Skeletal muscle cell (primary cell): ENCODE data around the gene CFAP74.
"Not testable (repeated sequence)": the region's sequence is repeated elsewhere in the genome, so short reads cannot be mapped to it uniquely, and the experiment has no call there.

ENCODE experiments used
- DNase-seq: peaks from one replicate; pipeline ENCODE4 v3.0.0-alpha.2; 2010; ENCODE audit warnings: low read depth
- H3K4me3 ChIP-seq: 2 replicates; pipeline ENCODE4 v1.5.1; 2011; ENCODE audit warnings: low read depth, mild to moderate bottlenecking, control low read depth, low read length, moderate library complexity

The CFAP74 gene

DNA sequence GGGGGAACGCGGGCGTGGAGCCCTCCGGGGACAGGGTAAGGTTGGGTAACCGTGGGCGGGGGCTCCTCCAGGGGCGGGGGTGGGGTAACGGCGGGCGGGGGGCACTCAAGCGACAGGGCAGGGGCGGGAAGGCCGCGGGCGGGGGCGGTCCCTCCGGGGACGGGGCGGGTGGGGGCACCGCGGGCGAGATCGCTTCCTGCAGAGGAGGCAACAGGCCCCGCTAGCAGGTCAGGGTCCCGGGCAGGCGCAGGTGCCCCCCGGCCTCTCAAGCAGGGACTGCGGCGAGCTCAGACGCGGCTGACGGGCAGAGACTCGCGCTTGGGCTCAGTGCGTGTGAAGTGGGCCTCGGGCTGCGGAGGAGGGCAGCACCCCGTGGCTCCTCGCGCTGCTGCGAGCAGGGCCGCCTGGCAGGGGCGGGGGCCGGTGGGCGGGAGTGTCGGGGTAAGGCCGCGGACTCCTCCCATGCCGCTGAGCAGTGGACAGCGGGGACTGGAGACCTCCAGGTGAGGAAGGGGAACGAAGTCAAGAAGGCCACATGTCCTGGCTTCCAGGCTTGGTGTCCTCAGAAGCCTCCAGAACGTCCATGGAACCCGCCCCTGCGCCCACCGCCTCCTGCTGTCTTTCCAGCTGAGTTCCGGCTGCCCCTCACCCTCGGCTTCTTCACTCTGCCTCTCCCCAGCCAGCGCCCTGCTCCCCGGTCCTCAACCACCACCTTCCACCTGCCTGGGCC lies 112.1 kb downstream of the CFAP74 start:
- peak overlapping the region; percentile 62 for H3K4me3 ChIP-seq
- no peak for DNase-seq

DNA sequence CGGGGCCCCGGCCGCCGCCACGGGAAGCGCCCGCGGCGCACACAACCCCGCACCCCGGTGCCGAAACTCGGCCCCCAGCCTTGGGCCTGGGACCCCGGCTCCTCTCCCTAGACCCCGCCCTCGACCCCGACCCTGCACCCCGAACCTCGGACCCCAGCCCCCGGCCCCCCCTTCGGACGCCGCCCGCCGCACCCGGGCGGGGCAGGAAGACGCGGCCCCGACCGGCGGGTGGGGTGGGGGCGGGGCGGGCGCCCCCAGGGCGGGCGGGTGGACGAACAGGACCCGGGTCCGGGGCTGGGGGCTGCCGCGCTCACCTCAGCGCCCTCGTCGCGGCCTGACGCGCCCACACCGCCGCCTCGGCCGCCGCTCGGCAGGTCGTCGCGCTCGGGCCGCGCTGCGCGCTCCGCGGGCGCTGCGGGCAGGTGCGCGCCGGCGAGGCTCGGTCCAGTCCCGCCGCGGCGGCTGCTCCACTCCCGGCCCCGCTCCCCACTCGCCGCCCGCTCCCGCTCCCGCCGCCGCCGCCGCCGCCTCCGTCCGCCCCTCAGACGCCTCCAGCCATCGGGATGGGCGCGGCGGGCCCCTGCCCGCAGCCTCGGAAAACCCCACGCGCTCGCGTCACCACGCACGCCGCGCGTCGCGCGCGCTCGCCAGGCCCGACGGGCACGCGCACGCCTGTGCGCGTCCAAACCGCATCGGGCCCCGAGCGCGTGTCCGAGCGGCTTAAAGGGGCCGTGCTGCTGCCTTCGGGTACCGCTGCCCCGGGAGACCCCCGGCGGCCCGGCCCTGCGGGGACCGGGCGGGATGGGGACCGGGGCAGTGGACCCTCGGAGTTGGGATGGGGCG lies 112.9 kb downstream of the CFAP74 start, which contains the start of gene GNB1:
TSS of gene GNB1 (minus strand) at position 582 of the 843 bp plus-strand sequence. CDS start 65,634 bp downstream, outside the sequence.
- peak within 1 kb of the TSS; percentile 83 for H3K4me3 ChIP-seq

DNA sequence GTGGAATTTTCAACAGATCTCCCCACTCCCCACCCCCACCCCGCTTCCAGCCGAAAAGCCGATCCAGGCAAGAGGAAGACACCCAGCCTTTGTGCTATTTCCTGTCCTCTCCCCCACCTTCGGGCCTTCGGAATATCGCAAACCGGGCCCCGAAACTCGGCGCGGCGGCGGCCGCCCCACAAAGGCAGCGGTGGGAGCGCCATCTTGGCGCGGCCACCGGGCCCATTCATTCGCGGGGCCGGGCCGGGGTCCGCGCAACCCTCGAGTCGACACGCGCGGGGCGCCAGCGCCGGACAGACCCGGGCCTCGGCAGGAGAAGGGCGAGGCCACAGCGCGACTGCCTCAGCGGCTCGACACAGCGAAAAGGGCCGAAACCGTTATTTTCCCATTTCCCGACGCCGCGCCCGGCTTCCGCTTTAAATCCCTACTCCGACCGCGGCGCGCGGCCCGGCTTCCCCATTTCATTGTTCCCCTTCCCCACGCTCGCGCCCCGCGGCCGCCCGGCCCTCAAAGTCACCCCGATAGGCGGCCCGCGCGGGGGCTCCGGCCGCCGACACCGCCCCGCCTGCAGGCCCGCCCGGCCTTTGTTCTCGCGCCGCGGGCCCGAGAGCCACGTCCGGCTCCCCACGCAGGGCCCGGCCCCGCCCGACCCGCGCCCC lies 113.6 kb downstream of the CFAP74 start:
- no peak for DNase-seq

More for the DNA sequence above, 112.9 kb downstream of the CFAP74 start, which contains the start of gene GNB1:
- peak; percentile 57 for DNase-seq

DNA sequence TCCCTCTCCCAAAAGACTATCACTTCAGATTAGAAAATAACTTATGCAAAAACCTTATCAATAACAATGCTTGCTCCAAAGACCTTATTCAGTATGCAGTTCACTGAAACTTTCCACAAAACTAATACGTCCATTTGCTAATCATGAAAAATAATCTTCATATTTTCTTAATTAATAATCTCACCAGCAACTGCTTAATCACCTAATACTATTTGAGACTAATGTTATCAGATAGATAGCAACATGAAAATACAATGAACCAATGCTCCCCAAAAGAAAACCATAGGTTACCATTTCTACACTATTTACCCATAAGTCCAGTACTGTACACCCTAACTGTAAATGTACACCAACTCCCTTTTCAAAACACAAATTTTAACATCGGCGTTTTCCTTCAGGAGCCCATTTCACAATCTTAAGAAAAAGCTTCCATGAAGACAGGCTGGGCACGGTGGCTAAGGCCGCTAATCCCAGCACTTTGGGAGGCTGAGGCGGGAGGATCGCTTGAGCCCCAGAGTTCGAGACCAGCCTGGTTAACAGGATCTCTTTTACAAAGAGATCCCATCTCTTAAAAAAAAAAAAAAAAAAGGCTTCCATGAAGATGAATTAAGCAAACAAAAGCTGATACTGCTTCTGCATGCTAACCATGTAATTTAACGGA lies 114.4 kb downstream of the CFAP74 start:
- H3K4me3 ChIP-seq = peak overlapping the region; percentile 83
- DNase-seq = no peak

More for the DNA sequence above, 113.6 kb downstream of the CFAP74 start:
- peak overlapping the region; percentile 83 for H3K4me3 ChIP-seq

DNA sequence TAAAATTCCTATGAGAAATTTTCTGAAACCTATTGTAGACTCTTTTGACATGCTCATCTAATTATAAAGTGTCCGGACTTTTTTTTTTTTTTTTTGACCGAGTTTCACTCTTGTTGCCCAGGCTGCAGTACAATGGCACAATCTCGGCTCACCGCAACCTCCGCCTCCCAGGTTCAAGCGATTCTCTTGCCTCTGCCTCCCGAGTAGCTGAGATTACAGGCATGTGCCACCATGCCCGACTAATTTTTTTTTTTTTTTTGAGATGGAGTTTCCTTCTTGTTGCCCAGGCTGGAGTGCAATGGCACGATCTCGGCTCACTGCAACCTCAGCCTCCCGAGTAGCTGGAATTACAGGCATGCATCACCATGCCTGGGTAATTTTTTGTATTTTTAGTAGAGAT lies 119.7 kb downstream of the CFAP74 start:
- not testable (repeated sequence) for H3K4me3 ChIP-seq, DNase-seq

DNA sequence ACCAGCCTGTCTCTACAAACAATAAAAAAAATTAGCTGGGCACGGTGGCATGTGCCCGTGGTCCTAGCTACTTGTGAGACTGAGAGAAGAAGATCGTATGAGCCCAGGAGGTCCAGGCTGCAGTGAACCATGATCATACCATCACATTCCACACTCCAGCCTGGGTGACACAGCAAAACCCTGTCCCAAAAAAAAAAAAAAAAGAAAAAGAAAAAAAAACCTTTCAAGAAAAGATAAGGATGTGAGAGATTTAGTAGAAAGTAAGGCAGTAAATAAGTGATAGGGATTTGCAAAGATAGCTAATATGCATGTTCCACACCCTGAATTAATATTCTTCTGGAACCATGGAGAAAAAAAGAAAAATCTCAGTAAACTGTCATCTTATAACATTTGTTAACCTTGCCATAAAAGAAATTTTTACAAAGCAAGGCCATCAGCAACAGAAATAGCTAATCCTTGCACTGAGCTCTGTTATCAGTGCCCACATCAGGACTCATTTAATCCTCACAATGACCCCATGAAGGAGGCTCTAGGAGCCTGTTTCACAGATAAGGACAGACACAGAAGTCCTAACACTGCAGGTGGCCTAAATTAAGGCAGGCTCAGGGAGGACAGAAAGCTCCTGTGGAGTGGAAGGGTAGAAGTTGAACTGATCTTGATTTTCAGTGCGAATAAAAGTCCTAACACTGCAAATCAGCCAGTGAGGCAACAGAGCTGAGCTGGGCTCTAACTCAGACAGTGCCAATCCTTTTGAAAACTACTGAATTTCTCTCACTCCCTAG lies 120.3 kb downstream of the CFAP74 start:
- H3K4me3 ChIP-seq = no peak overlapping the region
- no peak for DNase-seq

DNA sequence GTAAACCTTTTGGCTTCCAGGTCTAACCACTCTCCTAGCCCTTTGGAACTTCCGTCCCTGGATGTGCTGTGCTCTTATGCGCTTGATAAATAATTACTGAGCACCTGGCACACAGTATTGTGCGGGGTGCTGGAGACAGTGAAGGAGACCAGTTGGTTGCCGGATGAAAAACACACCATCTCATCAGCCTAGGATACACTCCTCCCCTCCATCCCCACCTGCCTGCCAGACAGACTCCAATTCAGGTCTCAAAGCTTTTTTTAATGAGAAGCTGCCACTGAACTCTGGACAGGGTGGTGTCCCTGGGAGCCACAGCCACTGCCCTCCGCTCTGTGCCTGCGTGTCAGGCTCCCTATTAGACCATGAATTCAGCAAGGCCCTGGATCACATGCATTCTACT lies 121.9 kb downstream of the CFAP74 start:
- H3K4me3 ChIP-seq = no peak overlapping the region
- no peak for DNase-seq

DNA sequence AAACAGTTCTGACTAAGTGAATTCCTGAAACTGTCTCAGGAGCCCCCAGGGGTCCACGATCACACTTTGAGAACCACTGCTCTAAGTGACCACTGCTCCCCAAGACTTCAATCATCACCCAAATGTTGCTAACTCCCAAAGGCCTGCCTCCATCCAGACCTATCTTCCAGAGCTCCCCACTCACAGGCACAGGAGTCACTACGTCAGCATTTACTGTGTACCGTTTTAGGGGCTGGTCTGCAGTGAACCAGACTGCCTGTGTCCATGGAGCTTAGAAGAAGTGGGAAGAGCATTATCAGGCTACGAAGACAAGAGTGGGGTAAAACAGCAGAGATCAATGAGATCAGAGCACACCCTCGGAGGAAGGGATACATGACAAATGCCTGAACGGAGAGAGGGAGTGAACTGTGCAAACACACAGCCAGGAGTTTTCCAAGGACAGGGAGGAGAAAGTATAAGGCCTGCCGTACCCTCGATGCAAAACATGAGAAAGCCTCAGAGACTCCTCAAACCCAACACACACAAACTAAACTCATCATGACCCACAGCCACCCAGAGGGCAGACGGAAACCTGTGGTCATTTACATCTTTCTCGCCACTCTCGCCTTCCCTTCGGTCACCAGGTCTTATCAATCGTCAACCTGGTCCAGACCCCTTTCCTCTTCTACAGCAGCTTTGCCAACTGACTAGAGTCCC lies 122.8 kb downstream of the CFAP74 start:
- DNase-seq = no peak
- H3K4me3 ChIP-seq = no peak overlapping the region

DNA sequence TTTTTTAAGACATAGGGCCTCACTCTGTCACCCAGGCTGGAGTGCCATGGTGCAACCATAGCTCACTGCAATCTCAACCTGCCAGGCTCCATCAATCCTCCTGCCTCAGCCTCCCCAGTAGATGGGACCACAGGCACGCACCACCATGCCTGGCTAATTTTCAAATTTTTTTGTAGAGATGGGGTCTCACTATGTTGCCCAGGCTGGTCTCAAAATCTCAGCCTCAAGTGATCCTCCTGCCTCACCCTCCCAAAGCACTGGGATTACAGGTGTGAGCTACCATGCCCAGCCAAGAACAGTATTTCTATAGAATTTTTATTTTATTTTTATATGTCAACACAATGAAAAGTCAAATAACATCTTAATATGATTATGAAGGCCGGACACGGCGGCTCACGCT lies 123.6 kb downstream of the CFAP74 start:
- H3K4me3 ChIP-seq = no peak overlapping the region
- DNase-seq = no peak

DNA sequence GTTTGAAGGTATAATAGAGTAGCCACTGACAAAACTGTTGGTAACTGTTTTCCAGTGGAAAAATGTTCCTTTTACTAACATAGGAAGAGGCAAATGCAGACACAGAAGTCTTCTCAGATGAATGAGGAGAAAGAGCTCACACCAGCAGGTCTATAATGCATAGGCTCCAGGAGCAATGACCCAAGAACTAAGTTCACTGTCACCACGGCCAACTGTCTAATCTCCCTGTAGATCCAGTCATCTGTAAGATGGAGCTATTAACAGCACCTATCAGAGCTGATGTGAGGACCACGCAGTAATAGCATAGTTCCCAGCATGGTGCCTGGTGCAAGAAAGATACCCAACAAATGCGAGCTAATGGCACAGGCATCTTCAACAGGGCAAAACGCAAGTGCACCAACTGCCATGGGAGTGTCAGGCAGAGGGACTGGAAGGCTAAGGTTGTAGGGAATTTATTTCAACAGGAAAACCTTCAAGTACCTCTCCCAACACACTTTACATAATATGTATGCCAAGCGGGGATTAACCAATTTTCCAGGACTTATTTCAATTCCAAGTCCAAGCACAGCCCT lies 125.6 kb downstream of the CFAP74 start:
- no peak for DNase-seq
- H3K4me3 ChIP-seq = no peak overlapping the region

DNA sequence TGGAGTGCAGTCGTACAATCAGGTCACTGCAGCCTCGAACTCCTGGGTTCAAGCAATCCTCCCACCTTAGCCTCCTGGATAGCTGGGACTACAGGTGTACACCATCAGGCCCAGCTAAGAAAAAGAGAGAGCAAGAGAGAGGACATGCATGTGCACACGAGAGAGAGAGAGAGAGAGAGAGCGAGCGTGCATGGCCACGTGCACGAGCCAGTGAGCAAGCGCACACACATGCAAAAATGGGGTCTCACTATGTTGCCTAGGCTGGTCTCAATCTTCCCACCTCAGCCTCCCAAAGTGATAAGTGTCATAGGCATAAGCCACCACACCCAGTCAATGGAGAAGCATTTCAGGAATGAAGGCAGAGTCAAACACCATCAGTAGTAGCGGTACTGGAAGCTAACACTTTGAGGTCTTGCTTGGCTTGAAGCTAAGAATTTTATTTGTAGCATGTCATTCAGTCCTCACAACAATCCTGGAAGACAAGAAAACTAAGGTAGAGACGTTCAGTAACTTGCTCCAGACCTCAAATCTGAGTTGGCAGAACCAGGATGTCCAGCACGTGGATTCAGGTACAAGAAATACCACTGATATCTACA lies 127.2 kb downstream of the CFAP74 start:
- DNase-seq = no peak

DNA sequence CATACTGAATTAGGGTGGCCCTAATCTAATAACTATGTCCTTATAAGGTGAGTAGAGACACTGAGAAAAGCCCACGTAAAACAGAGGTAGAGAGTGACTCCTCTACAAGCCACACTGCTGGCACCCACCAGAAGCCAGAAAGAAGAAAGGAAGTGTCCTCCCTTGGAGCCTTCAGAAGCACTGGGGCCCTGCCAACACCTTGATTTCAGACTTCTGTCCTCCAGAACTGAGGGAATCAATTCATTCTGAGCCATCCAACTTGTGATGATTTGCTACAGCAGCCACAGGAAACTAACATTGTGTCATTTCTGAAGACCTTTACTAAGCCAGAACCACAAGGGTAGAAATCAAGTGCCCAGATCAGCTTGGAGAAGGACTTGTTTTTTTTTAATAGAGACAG lies 127.7 kb downstream of the CFAP74 start:
- no peak for DNase-seq
- no peak overlapping the region for H3K4me3 ChIP-seq

More for the DNA sequence above, 127.2 kb downstream of the CFAP74 start:
- no peak overlapping the region for H3K4me3 ChIP-seq

DNA sequence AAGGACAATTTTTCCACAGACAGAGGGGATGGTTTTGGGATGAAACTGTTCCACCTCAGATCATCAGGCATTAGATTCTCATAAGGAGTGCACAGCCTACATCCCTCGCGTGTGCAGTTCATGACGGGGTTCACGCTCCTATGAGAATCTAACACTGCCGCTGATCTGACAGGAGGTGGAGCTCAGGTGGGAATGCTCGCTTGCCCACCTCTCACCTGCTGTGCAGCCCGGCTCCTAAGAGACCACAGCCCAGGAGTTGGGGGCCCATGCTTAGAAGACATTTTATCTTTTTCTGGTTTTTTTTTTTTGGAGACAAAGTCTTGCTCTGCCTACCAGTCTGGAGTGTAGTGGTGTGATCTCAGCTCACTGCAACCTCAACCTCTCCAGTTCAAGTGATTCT lies 128.7 kb downstream of the CFAP74 start:
- no peak overlapping the region for H3K4me3 ChIP-seq
- no peak for DNase-seq

DNA sequence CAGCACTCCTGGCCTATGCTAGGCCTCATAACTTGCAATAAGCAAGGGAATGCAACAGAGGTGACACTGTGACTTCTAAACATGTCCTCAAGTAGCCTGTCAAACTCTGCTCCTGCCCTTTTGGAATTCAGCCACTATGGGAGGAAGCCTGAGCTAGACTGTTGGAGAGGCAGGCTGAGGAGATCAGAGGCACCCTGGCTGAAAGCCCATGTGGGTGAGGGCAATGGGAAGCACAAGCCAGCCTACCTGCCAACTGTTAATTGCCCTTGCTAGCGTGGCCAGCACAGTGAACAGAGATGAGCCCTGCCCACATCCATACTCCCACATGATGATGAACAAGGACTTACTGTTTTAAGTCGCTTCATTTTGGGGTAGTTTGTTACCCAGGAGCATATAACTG lies 130.4 kb downstream of the CFAP74 start:
- no peak overlapping the region for H3K4me3 ChIP-seq
- DNase-seq = no peak

DNA sequence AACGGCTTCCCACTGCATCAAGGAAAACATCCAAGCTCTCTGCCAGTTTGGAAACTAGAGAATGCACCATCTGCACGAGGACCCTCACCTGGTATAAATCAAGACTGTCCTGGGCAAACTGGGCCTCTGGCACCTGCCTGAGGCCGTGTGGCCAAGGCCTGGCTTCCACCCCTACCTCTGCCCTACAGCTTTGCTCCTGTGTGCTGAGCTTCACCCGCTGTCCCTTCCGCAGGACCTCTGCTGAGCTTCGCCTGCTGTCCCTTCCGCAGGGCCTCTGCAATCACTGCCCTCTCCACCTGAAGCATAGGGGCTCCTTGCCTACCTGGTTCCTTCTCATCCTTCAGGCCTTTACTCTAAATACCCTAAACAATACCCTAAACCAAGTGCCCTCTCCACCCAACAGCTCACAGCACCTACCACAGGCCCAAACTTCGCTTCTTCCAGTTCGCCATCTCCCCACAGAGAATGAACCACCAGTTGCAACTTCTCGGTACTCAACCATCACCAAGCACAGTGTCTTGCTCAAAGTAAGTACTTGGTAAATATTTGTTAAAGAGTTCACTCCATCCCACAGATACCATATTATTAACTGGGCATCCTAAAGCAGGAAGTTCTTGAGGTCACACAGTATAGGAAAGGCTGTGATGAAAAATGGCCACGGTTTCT lies 131.1 kb downstream of the CFAP74 start:
- H3K4me3 ChIP-seq = no peak overlapping the region
- no peak for DNase-seq
